Duodenal mucosa (tissue), 2 donors: ENCODE measurements around the gene MS4A6A.
"Not testable (repeated sequence)": the region's sequence is repeated elsewhere in the genome, so short reads cannot be mapped to it uniquely, and the experiment has no call there.

Experiments used
- H3K27ac ChIP-seq: one replicate; pipeline ENCODE4 v1.7.0; 2013; ENCODE audit warnings: low read depth, low read length
- H3K27me3 ChIP-seq, 2 donors: one replicate each; pipeline ENCODE4 v1.7.0; 2013; ENCODE audit warnings: low read length in 2 of 2, control low read depth in 1 of 2; ENCODE audit not compliant: insufficient read depth in 2 of 2, control insufficient read depth in 1 of 2
- H3K36me3 ChIP-seq, 2 donors: one replicate each; pipeline ENCODE4 v1.7.0; 2013; ENCODE audit warnings: low read length in 2 of 2, control low read depth in 1 of 2; ENCODE audit not compliant: insufficient read depth in 2 of 2, control insufficient read depth in 1 of 2
- H3K4me1 ChIP-seq, 2 donors: one replicate each; pipeline ENCODE4 v1.7.0; 2013; ENCODE audit warnings: low read length in 2 of 2, control low read depth in 1 of 2; ENCODE audit not compliant: insufficient read depth in 2 of 2, control insufficient read depth in 1 of 2
- H3K4me3 ChIP-seq, 2 donors: one replicate each; pipeline ENCODE4 v1.7.0; 2013; ENCODE audit warnings: low read length in 2 of 2, low read depth in 1 of 2
- H3K9ac ChIP-seq, 2 donors: one replicate each; pipeline ENCODE4 v1.7.0; 2013; ENCODE audit warnings: low read length in 2 of 2, low read depth in 1 of 2
- H3K9me3 ChIP-seq, 2 donors: one replicate each; pipeline ENCODE4 v1.7.0; 2013; ENCODE audit warnings: low read length in 2 of 2, control low read depth in 1 of 2; ENCODE audit not compliant: control insufficient read depth in 1 of 2

MS4A6A gene

GRCh38 chr11:60206616-60207015 lies 23.7 kb upstream of the MS4A6A start:
- Histone ChIP-seq H3K27ac (no peak overlapping the region), H3K9me3 (peaks cover 0 to 6% of the 10 kb centered on the region in 2 donors), H3K4me1 (no peaks in the 10 kb centered on the region), H3K9ac (no peak overlapping the region), H3K36me3 (no peaks in the 10 kb centered on the region), H3K27me3 (no peaks in the 10 kb centered on the region), H3K4me3 (no peak overlapping the region)

- Histone ChIP-seq H3K9me3 (peaks cover 0 to 6% of the 10 kb centered on the region in 2 donors), H3K27me3 (no peaks in the 10 kb centered on the region), H3K27ac (no peak overlapping the region), H3K36me3 (no peaks in the 10 kb centered on the region), H3K4me3 (no peak overlapping the region), H3K9ac (no peak overlapping the region), H3K4me1 (no peaks in the 10 kb centered on the region)
These were observed 22.0 kb upstream of the MS4A6A start for GRCh38 chr11:60204922-60205321.

GRCh38 chr11:60201334-60201733 lies 18.5 kb upstream of the MS4A6A start:
- not testable (repeated sequence) for H3K9me3 ChIP-seq, H3K27me3 ChIP-seq, H3K27ac ChIP-seq, H3K4me3 ChIP-seq, H3K9ac ChIP-seq, H3K4me1 ChIP-seq, H3K36me3 ChIP-seq

- no peak overlapping the region for H3K9ac ChIP-seq
- no peaks in the 10 kb centered on the region for H3K27me3 ChIP-seq
- H3K4me1 ChIP-seq = no peaks in the 10 kb centered on the region
- no peak overlapping the region for H3K27ac ChIP-seq
- H3K4me3 ChIP-seq = no peak overlapping the region
- H3K36me3 ChIP-seq = no peaks in the 10 kb centered on the region
- H3K9me3 ChIP-seq = peaks cover 2 to 6% of the 10 kb centered on the region in 2 donors
These were observed 14.6 kb upstream of the MS4A6A start for GRCh38 chr11:60197442-60197841.

GRCh38 chr11:60195923-60196368 lies 13.1 kb upstream of the MS4A6A start:
- H3K27ac ChIP-seq = no peak overlapping the region
- H3K36me3 ChIP-seq = no peaks in the 10 kb centered on the region

GRCh38 chr11:60194511-60194910 lies 11.6 kb upstream of the MS4A6A start:
- H3K4me3 ChIP-seq = no peak overlapping the region
- H3K4me1 ChIP-seq = no peaks in the 10 kb centered on the region
- H3K9ac ChIP-seq = no peak overlapping the region
- H3K27ac ChIP-seq = no peak overlapping the region
- peaks cover 0 to 2% of the 10 kb centered on the region in 2 donors for H3K9me3 ChIP-seq
- H3K27me3 ChIP-seq = no peaks in the 10 kb centered on the region
- no peaks in the 10 kb centered on the region for H3K36me3 ChIP-seq

More at GRCh38 chr11:60195923-60196368, 13.1 kb upstream of the MS4A6A start:
- Histone ChIP-seq H3K9me3 (peaks cover 0 to 2% of the 10 kb centered on the region in 2 donors), H3K9ac (no peak overlapping the region), H3K27me3 (no peaks in the 10 kb centered on the region), H3K4me1 (no peaks in the 10 kb centered on the region), H3K4me3 (no peak overlapping the region)

GRCh38 chr11:60193687-60194433 lies 11.0 kb upstream of the MS4A6A start:
- Histone ChIP-seq H3K4me3 (no peak overlapping the region), H3K9me3 (peaks cover 0 to 2% of the 10 kb centered on the region in 2 donors), H3K4me1 (no peaks in the 10 kb centered on the region), H3K9ac (no peak overlapping the region), H3K27me3 (no peaks in the 10 kb centered on the region), H3K27ac (no peak overlapping the region), H3K36me3 (no peaks in the 10 kb centered on the region)

- not testable (repeated sequence) for H3K27ac ChIP-seq, H3K9me3 ChIP-seq, H3K27me3 ChIP-seq, H3K4me3 ChIP-seq, H3K4me1 ChIP-seq, H3K9ac ChIP-seq, H3K36me3 ChIP-seq
These were observed 9.7 kb upstream of the MS4A6A start for GRCh38 chr11:60192564-60192963.

GRCh38 chr11:60188481-60188880 lies 5.6 kb upstream of the MS4A6A start:
- not testable (repeated sequence) for H3K27ac ChIP-seq, H3K4me1 ChIP-seq, H3K27me3 ChIP-seq, H3K9ac ChIP-seq, H3K9me3 ChIP-seq, H3K36me3 ChIP-seq, H3K4me3 ChIP-seq

GRCh38 chr11:60186128-60186527 lies 3.2 kb upstream of the MS4A6A start:
- H3K9me3 ChIP-seq, H3K27ac ChIP-seq: not testable (repeated sequence)

GRCh38 chr11:60185512-60185827 lies 2.6 kb upstream of the MS4A6A start:
- H3K4me3 ChIP-seq, H3K27ac ChIP-seq, H3K36me3 ChIP-seq, H3K9ac ChIP-seq, H3K4me1 ChIP-seq, H3K9me3 ChIP-seq, H3K27me3 ChIP-seq: not testable (repeated sequence)

More at GRCh38 chr11:60186128-60186527, 3.2 kb upstream of the MS4A6A start:
- H3K9ac ChIP-seq, H3K4me1 ChIP-seq, H3K27me3 ChIP-seq, H3K36me3 ChIP-seq, H3K4me3 ChIP-seq: not testable (repeated sequence)
